DMS 273 treated with DMSO at 0.1 percent for 48 hours (cell line): ENCODE results near the gene MAGI1.
"Not testable (repeated sequence)": the region's sequence is repeated elsewhere in the genome, so short reads cannot be mapped to it uniquely, and the experiment has no call there.

ENCODE experiments used
- DNase-seq: peaks from one replicate; lab custom pipeline; 2025; lab: John Stamatoyannopoulos, UW

Gene MAGI1

DNA sequence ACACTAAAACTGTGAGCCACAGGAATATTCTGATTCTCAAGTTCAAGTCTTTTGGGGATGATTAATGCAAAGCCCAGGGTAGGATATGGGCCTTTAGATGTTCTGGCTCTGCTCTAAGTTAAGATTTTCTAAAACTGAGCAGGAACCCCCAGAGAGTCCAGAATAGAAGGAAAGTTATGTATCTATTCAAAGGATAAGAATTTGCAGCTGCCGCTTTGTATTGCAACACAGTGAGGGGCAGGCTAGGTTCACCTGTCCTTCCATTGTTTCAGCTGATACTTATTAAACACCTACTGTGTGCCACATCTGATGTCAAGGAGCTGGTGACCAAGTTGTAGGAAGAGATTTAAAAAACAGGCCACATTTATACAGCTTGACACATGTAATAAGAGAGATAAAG is 290.4 kb downstream of the MAGI1 start:
- no peak for DNase-seq

DNA sequence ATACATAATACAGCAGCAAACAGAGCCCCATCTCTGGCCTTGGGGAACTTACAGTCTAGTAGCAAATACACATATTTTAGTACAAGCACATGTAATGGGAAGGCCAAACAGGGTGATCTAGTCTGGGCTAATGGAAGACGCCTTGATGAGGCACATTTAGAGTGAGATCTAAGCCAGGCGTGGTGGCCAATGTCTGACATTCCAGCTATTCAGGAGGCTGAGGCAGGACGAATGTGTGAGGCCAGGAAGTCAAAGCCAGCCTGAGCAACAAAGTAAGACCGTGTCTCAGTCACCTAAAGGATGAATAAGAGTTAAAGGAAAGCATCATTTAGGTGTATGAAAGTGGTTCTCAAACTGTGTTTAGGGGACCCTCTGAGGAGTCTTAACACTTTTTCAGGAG is 291.9 kb downstream of the MAGI1 start:
- no peak for DNase-seq

DNA sequence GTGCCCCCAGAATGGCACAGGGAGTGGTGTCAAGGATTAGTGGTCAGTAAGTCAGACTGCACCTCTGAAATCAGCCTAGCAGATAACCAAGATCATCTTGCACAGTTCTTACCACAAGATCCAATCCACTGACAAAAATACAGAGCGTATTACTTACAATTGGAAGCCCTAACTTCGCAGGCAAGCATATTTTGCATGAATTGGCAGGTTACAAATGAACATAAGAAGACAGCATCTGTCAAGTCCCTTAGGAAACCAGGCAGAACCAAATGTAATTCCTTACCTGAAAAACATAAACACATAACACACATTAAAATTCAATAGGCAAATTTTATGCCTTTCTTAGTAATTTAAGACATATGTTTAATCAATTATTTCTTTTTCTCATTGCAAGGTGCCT is 293.4 kb downstream of the MAGI1 start:
- no peak for DNase-seq

DNA sequence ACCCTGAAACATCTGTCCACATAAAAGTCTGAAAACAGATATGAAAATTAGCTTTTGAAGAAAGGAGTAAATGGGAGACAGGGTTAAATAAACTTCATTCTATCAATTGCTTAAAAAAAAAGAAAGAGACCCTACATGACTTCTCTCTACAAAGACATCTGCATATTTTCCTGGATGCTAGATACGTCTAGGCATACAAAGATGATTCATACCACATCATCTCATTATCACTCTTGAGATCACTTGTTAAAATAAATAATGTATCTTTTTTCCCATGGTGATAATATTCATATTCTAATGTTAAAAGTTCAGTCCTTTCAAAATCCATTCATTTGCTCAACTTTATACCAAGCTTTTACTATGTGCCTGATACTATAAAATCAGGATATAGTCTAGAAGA is 295.8 kb downstream of the MAGI1 start:
- no peak for DNase-seq

DNA sequence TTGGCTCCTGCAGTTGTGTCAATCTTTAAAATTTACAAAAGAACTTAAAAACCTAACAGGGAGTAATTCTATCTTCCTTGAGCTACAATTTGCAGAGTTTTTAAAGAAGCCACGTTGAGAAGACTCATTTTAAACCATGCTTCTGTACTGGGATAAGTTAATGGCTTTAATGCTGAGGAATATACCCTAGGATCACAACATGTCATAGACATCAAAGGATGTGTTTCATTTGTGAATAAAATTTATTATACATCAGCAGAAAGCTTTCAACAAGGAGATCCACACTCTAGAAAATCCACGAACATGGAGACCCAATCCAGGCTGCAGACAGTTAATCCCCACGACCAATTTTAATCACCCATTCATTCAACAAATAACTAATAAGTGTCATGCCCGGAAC is 297.2 kb downstream of the MAGI1 start:
- no peak for DNase-seq

DNA sequence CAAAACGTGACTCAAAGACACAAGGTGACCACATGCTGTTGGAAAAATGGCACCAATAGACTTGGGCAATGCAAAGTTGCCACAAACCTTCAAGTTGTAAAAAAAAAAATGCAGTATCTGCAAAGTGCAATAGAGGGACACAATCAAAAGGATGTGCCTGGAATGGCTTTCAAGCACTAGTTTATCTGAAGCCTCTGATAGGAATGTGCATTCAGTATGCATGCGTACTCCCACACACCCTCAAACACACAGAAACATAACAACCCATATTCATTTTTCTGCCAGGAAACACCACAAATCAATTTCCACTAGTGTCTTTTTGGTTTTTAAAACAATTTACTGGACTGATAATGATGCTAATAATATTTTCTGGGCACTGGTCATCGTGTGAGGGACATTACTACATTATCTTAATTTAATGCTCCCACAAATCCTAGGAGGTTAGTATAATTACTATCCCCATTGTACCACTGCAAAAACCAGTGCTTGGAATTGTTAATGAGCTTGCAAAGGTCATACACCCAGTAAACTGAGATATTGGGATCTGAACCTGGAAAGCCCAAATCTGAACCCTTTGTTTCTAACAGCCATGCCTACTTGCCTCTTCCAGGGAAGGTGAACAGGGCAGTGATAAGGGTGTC is 298.7 kb downstream of the MAGI1 start:
- no peak for DNase-seq

DNA sequence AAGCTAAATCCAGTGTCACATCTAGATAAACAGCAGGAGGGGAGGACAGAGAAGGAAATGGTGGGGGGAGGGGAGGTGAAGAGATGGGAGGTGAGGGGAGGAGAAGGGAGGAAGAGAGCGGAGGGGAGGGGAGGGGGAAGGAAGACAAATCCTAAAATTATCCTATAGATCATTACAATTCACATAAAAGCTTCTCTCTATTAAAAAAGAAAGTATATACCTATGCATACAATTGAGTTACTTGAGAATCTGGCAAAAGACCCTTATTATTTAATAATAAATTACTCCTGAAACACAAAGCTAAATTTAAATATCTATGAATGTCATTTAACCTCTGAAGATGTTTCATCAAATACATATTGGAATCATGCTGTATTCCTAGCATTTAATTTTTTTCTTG is 303.9 kb downstream of the MAGI1 start:
- DNase-seq = no peak

DNA sequence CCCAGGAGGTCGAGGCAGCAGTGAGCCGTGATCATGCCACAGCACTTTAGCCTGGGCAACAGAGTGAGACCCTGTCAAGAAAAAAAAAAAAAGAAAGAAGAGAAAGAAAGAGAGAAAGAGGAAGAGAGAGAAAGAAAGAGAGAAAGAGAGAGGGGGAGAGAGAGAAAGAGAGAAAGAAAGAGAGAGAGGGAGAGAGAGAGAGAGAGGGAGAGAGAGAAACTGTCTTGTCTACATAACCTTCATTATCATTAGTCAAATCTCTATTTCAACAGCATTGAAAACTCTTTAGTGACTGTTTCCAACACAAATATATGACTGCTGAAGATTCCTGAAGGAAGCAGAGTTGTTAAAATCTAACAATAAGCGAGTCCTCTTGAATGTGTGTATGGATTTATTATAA is 304.3 kb downstream of the MAGI1 start:
- no peak for DNase-seq

DNA sequence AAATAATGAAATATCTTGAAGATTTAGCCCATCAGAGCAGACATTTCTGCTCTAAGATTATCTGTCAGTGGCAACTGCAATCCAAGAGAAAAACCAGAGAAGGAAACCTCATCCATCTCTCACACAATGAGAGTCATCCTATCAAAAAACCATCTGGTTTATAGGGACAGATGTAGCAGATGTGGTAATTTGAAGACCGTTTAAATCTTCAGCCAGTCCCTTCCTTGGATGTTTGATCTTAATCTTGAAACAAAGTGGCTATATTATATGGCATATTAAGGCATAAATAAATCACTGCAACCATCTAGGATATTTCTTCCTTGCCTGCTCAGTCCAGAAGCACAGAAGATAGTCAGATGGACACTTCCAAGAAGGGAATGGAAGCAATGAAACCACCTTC is 305.3 kb downstream of the MAGI1 start:
- DNase-seq = no peak

DNA sequence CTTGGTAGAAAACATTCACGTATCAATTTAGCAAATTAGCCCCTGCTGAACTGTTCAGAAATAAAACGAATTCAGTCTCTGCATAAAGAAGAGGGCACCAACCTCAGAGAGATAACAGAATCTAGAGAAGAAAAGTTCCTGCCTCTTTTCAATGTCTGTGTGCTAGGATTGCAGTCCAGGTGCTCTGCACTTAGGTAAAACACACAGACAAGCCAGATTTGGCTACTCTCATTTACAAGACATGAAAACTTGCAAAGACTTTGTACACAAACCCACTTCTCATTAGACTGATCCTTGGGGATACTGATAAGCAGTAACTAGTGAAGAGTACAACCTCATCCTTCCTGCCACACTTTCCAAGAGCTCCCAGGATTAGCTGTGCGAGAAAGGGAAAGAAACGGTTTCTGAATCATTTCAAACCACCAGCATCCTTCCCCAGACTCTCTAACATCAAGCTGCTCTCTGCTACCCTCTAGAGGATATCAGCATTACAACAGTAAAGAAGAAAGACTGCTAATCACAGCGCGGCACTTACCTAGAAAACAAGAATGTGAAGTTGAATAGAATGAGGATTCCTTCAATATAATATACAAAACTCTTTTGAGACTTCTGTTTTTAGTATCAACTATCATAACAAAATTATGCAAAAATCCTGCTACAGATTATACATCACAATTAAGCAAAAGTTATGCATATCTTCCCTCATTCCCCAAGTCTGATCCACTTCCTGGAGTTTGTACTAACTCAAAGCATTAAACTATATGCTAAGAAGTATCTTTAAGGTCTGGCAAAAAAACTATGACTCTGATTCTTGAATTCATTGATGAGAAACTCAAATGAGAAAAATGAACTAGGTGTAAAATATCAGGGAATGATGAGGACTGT is 306.4 kb downstream of the MAGI1 start:
- peak; percentile 18 for DNase-seq

DNA sequence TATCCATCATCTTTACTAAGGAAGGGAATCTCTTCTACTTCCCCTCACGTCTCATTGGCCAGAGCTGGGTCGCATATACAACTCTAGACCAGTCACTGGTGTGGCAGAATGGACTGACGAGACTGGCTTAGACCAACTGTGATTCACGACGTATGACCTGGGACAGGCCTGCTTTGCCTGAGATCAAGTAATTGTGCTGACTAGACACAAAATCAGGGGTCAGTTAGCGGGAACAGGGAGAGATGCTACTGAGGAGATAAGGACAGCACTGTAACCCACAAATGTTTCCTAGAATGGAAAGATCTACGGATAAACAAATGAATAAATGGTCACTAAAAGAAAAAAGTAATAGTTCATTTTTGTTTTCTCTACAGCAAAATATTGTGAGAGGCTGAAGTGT is 308.3 kb downstream of the MAGI1 start:
- no peak for DNase-seq

DNA sequence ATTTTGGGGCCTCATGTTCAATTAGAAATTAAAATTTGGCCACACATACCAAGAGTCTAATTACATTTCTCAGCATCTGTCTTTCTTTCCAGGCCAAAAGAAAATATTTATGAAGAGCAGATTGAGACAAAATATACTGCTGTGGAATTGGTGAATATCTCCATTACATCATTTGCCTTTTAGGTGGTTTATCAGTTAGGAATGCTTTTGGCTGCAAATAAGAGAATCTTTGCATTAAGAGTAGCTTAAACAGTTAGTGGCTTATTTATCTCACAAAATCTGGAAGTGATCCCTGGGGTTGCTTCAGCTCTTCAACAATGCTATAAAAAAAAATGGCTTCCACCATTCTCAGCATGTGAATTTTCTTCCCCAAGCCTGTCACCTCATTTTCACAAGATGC is 308.7 kb downstream of the MAGI1 start:
- no peak for DNase-seq

DNA sequence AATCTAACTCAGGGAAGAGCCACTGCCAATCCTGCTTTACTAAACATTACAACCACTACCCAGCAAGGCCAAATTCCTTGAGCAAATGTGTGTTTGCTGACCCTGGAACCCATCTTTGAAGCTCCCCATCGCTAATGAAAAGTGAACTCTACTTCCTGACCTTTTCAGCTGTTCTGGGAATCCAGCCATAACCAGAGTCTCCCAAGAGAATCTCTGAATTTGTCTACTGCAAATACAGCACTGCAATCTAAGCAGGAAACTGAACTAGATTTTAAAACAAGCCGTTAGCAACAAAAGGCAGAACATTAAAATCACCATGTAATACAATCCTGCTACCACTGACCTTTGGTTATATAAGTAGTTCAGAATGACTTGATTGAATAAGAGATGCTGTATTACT is 309.2 kb downstream of the MAGI1 start:
- peak; percentile 15 for DNase-seq

DNA sequence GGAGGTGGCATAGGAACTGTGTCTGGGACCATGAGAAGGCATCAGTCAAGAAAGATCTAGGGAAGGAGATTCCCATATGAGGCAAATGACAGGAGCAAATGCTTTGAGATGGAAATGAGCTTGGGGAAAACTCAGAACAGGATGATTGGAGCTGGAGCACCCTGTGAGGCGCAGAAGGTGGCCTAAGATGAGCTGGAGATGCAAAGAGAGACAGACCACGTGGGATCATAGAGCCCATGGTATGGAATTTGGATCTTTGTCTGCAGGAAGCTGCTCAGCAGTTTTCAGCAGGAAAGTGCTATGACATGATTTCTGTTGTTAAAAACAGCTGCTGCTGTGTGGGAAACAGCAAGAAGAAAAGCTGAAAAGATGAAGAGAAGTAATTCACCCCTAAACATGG is 310.6 kb downstream of the MAGI1 start:
- no peak for DNase-seq

DNA sequence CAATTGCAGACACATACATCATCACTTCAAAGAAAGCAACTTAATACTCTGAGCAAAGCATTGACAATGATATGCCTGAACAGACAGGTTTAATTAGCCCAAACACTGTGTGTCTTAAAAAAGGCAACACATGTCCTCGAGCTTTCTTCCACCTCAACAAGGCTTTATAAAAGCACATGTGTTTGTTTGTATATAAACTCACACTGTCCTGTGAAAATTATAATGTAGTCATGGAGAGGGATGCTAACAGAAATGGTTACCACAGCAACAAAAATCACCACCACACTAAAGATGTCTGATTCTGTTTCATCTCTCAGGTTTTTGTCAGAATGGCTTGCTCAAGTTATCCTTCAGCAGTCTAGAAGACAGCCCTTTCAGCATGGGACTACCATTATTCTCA is 314.7 kb downstream of the MAGI1 start:
- no peak for DNase-seq

DNA sequence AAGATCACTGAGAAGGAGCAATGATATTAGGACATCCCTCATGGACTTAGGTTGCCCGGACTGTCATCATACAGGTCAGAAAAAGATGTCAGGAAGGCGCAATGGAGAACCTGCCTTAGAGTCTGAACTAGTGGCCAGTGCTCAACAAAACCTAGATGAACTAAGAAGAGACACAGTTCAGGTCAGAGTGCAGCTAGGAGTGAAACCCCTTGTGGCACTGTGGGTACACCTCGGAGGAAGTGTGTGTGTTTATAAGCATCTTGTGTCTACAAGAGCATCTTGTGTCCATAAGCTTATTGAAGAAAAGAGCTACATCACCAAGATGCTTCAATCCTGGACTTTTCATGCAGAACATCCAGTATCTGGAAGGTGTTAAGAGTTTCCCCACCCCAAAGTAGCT is 315.7 kb downstream of the MAGI1 start:
- DNase-seq = no peak

DNA sequence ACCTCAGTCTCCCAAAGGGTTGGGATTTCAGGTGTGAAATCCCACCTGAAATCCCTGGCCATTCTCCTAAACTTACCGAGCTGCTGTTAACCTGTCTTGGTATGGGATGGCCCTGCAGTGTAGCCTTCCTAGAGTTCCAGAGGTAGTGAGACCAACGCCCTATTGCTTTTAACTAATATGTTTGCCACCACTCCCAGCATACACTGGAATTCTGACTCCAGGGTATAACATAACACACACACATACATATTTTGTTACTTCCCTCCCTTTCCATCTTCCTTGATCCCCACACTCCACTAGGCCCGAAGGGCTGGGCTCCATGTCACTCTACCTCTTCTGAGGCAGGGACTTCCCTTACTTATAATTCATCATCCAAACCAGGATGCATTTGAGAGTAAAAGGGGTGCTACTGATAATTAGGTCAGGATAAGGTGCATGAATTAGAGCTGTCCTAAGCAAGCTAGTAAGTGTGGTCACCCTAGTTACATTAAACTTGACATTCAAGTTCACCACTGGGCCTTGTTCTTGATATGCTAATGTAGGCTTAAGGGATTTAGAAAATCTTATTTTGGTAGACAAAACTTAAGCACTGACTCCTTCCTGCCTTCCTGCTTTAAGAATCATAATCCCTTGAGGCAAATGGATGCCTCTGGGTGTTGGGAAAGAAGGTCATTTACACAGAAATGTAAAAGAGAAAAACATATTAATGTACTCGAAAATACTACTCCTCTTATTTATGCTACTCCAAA is 317.6 kb downstream of the MAGI1 start:
- no peak for DNase-seq

DNA sequence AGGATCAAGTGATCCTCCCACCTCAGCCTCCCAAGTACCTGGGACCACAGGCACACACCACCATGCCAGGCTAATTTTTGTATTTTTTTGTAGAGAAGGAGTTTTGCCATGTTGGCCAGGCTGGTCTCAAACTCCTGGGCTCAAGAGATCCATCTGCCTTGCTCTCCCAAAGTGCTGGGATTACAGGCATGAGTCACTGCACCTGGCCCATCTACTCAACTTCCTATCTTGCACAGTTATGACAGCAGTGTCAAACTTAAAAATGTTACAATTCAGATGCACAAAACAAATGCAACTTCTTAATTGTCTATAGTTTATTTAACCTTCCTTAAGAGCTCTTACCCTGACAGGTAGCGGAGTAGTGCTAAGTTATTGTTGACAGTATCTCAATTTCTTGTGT is 319.1 kb downstream of the MAGI1 start:
- not testable (repeated sequence) for DNase-seq

DNA sequence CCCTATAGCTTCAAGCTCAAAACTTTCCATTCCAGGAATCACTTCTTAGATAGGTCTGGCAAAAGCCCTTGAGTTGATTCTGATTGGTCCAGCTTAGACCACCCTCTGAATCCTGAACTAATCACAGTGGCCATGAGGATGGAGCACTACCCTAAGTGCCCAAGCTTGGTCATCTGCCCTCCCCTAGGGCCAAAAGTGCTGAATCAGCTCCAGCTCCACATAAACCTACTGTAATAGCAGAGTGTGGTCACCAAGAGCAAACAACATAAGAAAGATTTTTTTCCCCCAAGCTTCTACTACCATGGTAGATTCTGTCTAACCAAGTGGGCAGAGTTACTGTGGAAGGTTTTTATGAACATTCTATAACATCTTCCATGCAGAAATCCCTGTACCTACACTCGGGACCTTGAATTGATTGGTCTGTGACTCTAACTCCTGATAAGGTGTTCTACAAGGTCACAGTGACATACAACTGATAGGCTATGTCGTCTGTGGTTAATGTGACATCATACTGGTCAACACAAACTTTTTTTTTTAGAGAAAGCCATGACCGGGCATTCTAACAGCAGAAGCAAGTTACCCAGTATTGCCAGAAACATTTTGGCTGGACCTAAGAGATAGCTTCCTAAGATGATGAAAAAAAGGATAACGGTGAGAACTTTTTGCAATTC is 320.9 kb downstream of the MAGI1 start:
- no peak for DNase-seq

DNA sequence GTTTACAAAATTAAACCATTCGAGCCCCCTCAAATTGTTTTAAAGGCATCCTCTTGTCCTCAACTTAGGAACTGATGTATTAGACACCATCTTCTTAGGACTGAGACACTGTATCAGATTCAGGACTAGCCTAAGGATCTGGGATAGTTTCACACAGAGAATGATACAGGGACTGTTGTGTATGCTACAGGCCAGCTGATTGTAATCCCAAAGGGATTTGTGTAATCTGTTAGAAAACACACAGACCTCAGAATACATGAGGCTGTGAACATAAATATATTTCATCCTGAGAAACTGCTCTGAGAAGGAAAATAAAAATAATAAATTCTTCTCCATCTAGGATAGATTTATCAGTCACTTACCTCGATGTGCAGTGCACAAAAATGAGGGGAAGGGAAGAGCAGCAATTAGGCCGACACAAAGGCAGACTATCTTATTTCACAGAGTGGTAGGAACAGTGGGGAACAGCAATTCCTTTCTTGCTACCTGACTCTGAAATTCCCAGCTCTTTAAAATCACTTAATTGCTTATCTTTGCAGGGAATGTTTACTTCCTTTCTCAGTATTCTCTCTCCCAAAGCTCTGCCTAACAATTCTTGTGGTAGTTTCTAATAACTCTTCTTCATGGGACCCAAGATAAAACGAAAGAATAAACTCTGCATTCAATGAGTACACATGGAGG is 322.5 kb downstream of the MAGI1 start:
- DNase-seq = no peak

DNA sequence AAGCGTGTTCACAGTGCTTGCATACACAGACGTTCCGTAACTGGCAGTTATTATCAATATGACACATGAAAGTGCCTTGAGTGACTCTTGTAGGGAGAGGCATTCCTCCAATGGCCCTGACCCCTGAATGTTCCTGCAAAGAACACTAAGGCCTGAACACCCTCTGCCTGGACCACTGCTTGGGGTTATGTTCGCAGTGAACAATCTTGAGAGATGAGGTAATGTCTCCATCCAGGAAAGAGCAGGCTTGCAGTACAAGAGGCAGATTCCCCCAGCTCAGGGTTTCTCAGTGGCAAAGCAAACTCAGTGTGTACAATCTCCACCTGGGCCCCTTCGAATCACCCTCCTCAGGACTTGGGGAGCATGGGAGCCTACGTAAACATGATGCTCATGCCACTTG is 324.6 kb downstream of the MAGI1 start:
- DNase-seq = no peak

DNA sequence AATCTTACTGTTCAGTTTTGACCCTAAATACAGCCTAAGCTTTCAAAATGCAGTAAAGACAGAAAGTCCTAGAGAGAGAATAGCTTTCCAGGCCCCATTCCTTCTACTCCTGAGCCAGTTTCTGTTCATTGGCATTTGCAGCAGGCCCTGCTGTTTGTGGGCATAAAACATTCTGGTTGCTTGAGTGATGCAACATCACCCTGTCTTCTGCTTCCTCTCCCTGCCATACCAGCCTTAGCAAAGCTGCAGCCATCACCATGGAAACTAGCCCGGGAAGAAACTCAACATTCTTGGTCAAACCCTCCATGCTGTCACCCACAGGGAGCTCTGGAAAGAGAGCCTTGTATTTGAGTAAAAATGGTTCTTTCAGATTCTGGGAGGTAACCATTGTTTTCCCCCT is 325.7 kb downstream of the MAGI1 start:
- DNase-seq = no peak
